Measurements from ENCODE around the gene TEKTIP1.

DNA sequence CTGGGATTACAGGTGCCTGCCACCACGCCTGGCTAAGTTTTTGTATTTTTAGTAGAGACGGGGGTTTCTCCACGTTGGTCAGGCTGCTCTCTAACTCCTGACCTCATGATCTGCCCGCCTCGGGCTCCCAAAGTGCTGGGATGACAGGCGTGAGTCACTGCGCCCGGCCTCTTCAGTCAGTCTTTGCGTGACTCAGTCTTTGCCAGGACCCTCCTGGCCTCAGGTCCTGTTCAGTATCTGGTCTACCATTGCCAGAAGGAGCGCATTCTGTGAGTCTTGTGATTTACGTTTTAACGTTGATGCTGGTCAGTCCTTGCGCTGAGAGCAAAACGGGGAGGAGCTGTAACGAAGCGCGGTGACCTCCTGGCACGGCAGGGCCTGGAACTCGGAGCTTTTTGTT lies 26.2 kb downstream of the TEKTIP1 start:
- TF ChIP-seq, protein P1, sequence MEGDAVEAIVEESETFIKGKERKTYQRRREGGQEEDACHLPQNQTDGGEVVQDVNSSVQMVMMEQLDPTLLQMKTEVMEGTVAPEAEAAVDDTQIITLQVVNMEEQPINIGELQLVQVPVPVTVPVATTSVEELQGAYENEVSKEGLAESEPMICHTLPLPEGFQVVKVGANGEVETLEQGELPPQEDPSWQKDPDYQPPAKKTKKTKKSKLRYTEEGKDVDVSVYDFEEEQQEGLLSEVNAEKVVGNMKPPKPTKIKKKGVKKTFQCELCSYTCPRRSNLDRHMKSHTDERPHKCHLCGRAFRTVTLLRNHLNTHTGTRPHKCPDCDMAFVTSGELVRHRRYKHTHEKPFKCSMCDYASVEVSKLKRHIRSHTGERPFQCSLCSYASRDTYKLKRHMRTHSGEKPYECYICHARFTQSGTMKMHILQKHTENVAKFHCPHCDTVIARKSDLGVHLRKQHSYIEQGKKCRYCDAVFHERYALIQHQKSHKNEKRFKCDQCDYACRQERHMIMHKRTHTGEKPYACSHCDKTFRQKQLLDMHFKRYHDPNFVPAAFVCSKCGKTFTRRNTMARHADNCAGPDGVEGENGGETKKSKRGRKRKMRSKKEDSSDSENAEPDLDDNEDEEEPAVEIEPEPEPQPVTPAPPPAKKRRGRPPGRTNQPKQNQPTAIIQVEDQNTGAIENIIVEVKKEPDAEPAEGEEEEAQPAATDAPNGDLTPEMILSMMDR (IDR thresholded peaks at IDR 0.05), result no peak
- no peak for TF ChIP-seq POLR2A (IDR thresholded peaks at IDR 0.05)
